ENCODE data around the gene STK11IP.
"Not testable (repeated sequence)": the region's sequence is repeated elsewhere in the genome, so short reads cannot be mapped to it uniquely, and the experiment has no call there.

Gene STK11IP

DNA sequence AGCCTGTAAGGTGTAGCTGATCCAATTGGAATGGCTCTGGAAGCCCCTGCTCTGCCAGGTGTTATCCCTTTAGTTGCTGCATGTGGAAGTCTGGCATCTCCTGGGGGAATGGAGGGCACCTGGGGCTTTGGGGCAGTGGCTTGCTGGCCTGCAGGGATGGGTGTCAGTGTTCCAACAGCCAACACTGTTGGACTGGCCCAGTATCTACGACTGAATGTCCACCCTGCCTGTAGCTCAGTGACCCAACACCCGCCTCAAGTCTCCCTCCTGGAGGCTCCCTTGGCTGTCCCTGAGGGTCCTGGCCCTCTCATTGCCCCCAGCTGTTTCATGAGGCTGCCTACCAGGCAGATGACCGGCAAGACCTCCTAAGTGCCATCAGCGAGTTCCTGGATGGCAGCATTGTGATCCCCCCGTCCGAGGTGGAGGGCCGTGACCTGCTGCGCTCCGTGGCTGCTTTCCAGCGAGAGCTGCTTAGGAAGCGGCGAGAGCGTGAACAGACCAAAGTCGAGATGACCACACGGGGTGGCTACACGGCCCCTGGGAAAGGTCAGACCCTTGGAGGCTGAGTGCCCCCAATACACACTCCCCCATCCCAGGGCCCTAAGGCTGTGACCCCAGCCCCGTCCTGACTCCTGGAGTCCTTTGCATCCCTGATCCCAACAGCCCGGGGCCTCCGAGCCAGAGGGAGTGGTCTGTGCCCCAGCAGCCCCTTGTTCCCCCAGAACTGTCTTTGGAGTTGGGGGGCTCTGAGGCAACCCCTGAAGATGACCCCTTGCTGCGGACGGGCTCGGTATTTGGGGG, 37.5 kb downstream of the STK11IP start:
- no peak for DNase-seq (ENCODE audit: low read depth)

- DNase-seq (ENCODE audit: low read depth) = no peak
Measured at GRCh38 chr2:219636144-219636915, 38.7 kb downstream of the STK11IP start.

- DNase-seq (ENCODE audit: low read depth) = no peak
Measured at GRCh38 chr2:219636941-219637841, 39.5 kb downstream of the STK11IP start.

GRCh38 chr2:219637842-219638185, 40.2 kb downstream of the STK11IP start:
- DNase-seq (ENCODE audit: low read depth) = no peak

DNA sequence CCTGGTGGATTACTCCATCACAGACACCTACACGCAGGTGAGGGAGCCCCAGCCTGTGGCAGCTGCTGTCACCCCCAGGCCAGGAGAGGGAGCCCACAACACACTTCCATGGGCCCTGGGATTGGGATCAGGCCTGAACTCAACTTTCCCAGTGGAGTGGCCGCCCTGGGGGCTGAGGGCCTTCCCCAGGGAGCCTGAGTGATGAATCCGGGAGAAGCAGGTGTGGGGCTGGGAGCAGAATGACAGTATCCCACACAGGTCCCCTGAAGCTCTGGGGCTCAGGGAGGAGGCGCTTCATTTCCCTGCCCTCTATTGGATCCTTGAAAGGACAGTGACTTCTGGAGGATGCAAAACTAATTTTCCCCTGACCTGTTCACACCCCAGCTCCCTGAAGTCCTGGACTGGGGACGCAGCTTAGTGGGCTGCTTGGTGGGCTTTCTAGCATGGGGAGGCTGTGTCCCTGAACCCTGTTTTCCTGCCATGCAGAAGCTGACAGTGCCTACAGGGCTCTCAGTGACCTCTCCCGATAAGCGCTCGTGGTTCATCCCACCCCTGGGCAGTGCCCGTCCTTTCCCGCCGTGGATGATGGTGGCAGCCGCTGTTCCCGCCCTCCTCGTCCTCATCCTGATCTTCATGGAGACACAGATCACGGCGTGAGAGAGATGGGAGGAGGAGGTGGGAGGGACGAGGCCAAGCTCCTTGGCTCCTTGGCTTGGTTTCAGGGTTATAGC, 40.7 kb downstream of the STK11IP start:
- no peak for DNase-seq (ENCODE audit: low read depth)

DNA sequence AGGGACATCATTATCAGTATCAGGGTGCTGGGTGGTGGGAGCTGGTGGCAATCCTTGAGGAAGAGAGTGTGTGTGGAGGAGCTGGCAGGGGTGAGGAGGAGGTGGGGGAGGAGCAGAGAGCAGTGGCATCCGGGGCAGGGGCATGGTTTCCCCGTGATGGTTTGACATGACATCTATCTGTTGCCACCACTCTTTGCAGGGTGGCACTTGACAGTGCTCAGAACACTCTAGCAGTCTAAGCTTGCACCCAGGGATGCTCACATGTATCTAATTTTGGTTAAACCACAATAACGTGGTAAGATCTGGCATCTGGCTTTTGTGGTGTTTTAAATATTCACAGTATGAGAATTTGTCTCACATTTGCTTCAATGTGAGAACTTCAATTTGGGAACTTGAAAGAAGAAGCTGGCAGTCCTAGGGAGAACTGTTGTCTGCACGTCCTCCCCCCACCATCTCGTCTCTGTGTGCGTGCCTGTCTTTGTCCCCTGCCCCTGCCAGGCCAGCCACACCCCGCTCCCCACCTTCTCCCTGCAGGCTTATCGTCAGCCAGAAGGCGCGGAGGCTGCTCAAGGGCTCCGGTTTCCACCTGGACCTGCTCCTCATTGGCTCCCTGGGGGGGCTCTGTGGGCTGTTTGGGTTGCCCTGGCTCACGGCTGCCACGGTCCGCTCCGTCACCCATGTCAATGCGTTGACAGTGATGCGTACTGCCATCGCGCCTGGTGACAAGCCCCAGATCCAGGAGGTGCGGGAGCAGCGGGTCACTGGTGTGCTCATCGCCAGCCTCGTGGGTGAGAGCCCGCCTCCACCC, 41.5 kb downstream of the STK11IP start:
- DNase-seq (ENCODE audit: low read depth) = no peak

- no peak for DNase-seq (ENCODE audit: low read depth)
Measured at GRCh38 chr2:219641390-219642068, 43.9 kb downstream of the STK11IP start.

GRCh38 chr2:219642069-219642454, 44.4 kb downstream of the STK11IP start:
- no peak for DNase-seq (ENCODE audit: low read depth)

DNA sequence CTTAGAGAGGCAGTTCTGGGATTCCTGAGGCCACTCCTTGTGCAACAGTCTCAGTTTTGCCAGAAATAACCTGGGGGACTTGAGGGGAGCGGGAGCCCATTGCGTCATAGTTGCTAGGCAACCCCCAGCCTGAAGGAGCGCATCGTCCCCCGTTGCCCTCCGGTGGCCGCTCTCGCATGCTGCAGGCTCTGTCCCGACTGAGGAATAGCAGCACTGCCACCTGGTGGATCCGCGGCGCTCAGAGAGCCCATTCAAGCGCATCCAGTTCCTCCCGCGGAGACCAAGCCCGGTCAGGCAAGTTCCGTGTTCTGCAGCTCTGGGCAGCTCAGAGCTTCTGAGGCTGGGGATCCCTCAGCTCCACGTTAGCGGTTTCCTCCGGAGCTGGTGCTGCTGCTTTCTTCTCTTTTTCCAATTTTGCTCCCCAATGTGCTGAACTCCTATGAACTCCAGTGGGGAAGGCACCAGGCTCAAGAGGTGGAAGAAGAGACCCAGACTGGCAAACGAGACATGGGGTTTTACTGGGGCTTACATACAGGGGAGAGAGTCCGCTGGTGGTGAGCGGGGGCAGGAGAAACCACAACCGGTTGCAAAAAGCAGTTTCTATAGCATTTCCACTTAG, 44.9 kb downstream of the STK11IP start:
- peak; percentile 89 for DNase-seq (ENCODE audit: low read depth)

DNA sequence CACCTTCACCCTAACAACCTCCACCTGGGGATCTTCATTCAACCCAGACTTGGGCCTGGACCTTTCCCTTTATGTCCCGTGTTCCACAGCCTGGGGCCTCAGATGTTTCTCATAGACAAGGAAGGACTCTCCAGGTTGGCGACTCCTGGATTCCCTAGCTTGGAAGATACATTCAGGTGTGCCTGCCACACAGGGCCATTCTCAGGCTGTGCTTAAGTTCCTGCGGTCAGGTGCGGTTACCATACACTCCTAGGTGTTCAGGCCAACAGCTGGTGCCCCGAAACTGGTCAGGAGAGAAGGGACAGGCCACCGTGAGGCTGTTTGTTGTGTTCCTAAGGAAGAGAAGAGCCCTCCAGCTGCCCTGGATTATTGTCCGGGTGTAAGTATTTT, 45.4 kb downstream of the STK11IP start:
- DNase-seq (ENCODE audit: low read depth) = no peak

DNA sequence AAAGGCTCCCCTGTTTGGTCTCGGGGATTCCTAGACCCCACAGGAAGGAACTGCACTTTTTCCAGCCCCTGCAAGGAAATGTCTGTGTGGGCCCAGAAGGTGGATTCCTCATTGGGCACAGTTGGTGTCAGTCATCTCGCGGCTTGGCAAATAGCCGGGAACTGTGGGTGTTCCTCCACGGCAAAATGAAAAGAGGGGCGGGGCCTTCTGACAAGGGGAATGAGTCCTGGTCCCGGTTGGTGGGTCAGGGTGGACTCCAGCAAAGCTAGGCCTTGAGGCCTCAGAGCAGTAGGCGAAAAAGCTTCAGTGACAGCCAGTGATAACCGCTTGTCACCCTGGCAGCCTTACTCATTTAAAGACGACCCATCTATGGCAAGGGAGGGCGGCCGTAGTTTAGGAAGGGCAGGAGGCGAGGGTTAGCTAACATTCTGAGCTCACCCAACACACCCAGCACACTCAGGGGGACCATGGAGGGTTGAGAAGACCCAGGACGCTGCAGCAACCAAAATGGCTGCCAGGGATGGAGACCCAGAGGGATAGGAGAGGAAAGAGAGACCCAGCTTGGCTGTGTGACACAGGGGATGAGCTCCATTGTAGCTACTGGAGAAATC, 46.2 kb downstream of the STK11IP start:
- DNase-seq (ENCODE audit: low read depth) = no peak

DNA sequence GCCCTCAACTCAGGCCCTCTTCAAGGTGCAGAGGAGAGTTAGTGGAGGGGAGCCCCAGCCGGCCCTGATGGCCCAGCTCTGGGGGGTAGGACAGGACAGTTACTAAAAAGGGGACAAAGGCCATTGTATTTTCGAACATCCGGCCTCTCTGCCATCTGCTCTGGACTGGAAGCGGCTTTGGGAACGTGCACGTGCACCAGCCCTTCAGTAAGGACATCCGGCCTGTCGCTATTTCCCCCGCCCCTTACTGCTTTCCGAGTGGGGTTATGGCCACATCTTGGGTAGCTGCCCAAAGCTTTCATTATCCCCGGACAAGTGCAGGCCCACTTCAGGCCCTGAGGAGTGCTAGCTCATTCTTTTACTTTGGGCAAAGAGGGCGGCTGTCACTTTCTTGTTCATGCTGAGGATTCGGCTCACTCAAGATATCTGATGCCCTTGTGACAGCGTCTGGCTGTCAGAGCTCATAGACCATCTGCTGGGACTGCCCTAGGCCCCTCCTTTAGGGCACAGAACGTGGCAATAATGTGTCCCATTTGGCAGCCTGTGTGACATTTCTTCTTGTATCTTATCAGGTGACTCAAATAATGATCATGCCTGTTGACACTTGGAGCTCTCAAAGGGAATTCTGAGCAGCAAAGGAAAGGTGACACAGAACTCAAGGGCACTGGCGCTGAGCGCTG, 47.3 kb downstream of the STK11IP start:
- DNase-seq (ENCODE audit: low read depth) = no peak

DNA sequence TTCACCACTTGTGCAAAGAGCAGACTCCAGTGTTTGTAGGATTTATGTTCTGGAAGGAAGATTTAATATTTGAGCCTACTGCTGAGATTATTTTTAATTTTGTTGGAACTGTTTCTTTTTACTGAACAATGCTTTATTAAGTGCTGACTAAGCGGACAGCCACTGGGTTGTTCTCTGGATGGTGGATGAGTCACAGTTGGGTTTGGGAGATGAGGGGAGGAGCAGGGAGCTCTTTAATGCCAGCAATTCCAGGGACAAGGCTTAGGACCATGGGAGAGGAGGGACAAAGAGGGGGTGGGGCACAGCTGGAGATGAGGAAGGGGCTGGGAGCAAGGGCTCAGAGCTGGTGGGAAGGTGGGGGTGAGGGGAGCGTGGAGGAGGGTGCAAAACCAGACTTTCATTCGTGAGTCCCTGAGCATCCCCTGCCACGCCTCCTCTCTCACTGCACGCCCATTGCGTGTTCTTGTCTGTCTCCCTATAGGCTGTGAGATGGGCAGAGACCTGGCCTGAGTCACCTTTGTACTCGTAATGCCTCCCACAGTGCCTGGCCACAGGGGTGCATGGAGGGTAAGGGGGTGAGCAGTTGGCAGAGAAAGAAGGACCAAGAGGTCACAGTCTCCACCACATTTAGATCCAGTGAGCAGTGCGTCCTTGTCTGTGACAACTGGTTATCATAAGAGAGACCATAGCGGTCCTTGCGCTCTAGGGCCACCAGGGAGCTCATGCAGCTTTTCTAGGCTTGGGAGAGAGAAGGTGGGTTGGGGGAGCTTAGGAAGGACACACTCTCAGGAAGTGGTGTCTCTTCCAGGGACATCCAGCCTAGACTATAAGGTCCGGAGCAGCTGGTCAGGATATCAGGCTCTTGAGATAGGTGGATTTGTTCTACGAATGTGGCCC, 48.2 kb downstream of the STK11IP start:
- no peak for DNase-seq (ENCODE audit: low read depth)

DNA sequence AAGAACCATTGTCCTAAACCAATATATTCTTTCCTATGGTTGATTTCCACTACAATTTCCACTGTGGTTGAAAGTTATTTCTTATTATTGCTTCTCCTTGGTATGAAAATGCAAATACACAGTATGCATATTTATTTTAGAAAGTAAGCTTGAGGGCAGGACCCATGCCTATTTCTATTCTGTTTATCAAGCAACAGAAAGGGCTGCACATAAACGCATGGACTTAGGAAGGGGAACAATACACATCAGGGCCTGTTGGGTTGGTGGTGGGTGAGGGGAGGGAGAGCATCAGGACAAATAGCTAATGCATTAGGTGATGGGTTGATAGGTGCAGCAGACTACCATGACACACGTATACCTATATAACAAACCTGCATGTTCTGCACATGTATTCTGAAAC, 50.5 kb downstream of the STK11IP start:
- no peak for DNase-seq (ENCODE audit: low read depth)

DNA sequence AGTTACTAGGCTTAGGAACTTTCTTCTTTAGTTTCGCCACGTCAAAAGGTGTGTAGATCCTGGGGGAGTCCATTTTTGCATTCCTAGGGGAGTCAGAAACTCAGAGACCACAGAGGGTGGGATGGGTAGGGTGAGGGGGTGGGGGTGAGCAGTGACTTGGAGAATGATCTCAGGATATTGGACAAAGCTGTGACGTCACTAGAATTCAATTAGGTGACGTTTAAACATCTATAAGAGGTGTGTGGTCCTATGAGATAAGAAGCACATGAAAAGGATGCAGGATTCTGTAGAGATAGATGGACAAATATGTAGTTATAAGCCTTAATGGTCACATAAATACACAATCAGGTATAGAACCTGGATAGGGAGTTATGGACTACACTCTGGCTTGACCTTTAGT, 51.3 kb downstream of the STK11IP start:
- DNase-seq (ENCODE audit: low read depth) = no peak

GRCh38 chr2:219650426-219651248, 53.0 kb downstream of the STK11IP start:
- DNase-seq (ENCODE audit: low read depth) = no peak

DNA sequence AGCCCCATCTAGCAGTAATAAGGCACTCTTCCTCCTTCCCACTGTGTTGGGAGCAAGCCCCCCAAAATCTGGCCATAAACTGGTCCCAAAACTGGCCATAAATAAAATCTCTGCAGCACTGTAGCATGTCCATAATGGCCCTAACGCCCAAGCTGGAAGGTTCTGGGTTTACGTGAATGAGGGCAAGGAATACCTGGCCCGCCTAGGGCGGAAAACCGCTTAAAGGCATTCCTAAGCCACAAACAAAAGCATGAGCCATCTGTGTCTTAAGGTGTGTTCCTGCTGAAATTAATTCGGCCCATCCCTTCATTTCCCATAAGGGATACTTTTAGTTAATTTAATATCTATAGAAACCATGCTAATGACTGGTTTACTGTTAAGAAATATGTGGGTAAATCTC, 54.0 kb downstream of the STK11IP start:
- not testable (repeated sequence) for DNase-seq (ENCODE audit: low read depth)

All from CMK (cell line).